GM13976 (cell line): ENCODE measurements around the gene UPF2.
A peak's percentile ranks its signal among the peaks of the same experiment; 100 is the strongest.

ENCODE experiments used
- DNase-seq: peaks from one replicate; pipeline ENCODE4 v3.0.0; 2012; ENCODE audit warnings: low spot score
- CTCF ChIP-seq: IDR thresholded peaks from 2 replicates; pipeline ENCODE4 v1.5.1; 2012; ENCODE audit warnings: borderline replicate concordance, mild to moderate bottlenecking; ENCODE audit not compliant: insufficient read depth; ENCODE audit errors: extremely low read depth, missing control alignments, control extremely low read depth
- in situ Hi-C: fragments of 300-500 bp; cut with MboI; formaldehyde crosslinking; loops from one replicate; pipeline ENCODE4 v1.12.0; 2022; ENCODE audit warnings: low sequenced_read_pairs, mixed read lengths, inconsistent platforms; ENCODE audit not compliant: unreplicated experiment

UPF2 gene

GRCh38 chr10:11876805-11877590 is 165.6 kb downstream of the UPF2 start:
- TF ChIP-seq CTCF: no peak
- in situ Hi-C loops: no loop called here
- DNase-seq: no peak

- DNase-seq: no peak
- TF ChIP-seq CTCF: no peak
- in situ Hi-C loops: no loop called here
Observed at GRCh38 chr10:11876324-11876723, 166.3 kb downstream of the UPF2 start.

GRCh38 chr10:11875494-11876281 is 166.9 kb downstream of the UPF2 start:
- in situ Hi-C loops: no loop called here
- no peak for TF ChIP-seq CTCF
- DNase-seq: no peak

- in situ Hi-C loops: no loop called here
- no peak for TF ChIP-seq CTCF
- peak; percentile 78 for DNase-seq
Observed at GRCh38 chr10:11874568-11875493, 167.8 kb downstream of the UPF2 start.

GRCh38 chr10:11871466-11871865 is 171.1 kb downstream of the UPF2 start:
- no peak for TF ChIP-seq CTCF
- in situ Hi-C loops: no loop called here
- DNase-seq: no peak

- DNase-seq: no peak
- TF ChIP-seq CTCF: no peak
- in situ Hi-C loops: no loop called here
Observed at GRCh38 chr10:11870900-11871400, 171.7 kb downstream of the UPF2 start.
